Endothelial cell of umbilical vein (primary cell): ENCODE results near the gene TTLL9.

Experiments
- CTCF ChIP-seq, 2 donors: IDR thresholded peaks; 1 replicate in 1 of 2; 2 replicates in 1 of 2; pipeline ENCODE4 v1.5.1; 2011; ENCODE audit warnings: low read length in 2 of 2, mild to moderate bottlenecking in 2 of 2, moderate library complexity in 2 of 2, control low read depth in 1 of 2, inconsistent platforms in 1 of 2, low read depth in 1 of 2; ENCODE audit not compliant: insufficient read depth in 1 of 2; ENCODE audit errors: extremely low read depth in 1 of 2
- EZH2 ChIP-seq: IDR thresholded peaks from 2 replicates; pipeline ENCODE4 v1.6.1; 2012; ENCODE audit warnings: borderline replicate concordance, low read depth, mild to moderate bottlenecking, moderate library complexity, low read length, inconsistent platforms; ENCODE audit not compliant: severe bottlenecking
- FOS ChIP-seq: IDR thresholded peaks from 2 replicates; pipeline ENCODE4 v1.6.1; 2011; ENCODE audit warnings: mild to moderate bottlenecking, low read length, moderate library complexity, borderline replicate concordance; ENCODE audit not compliant: insufficient read depth
- JUN ChIP-seq: IDR thresholded peaks from 2 replicates; pipeline ENCODE4 v1.6.1; 2011; ENCODE audit warnings: borderline replicate concordance, low read depth; ENCODE audit not compliant: insufficient read length, insufficient read depth
- MAX ChIP-seq: IDR thresholded peaks from 2 replicates; pipeline ENCODE4 v1.6.1; 2011; ENCODE audit not compliant: insufficient read depth, insufficient read length
- MYC ChIP-seq: IDR thresholded peaks from one replicate; pipeline ENCODE4 v1.6.1; 2011; ENCODE audit warnings: mild to moderate bottlenecking, low read depth, low read length
- POLR2A ChIP-seq: IDR thresholded peaks from 2 replicates; pipeline ENCODE4 v1.6.1; 2012; ENCODE audit warnings: low read depth, mild to moderate bottlenecking, control low read depth, low read length
- POLR2AphosphoS5 ChIP-seq: IDR thresholded peaks from 2 replicates; pipeline ENCODE4 v1.6.1; 2012; ENCODE audit warnings: low read depth, mild to moderate bottlenecking, control low read depth, low read length, moderate library complexity; ENCODE audit not compliant: insufficient read depth

GRCh38 chr20:31925631-31926030 lies 55.2 kb downstream of the TTLL9 start:
- no peak for TF ChIP-seq JUN
- TF ChIP-seq CTCF (IDR thresholded peaks at IDR 0.05; ENCODE audit: extremely low read depth in 1 of 2, insufficient read depth in 1 of 2, low read depth in 1 of 2, low read length in 2 of 2), result no peak
- TF ChIP-seq POLR2A, result no peak
- no peak for TF ChIP-seq EZH2
- TF ChIP-seq POLR2AphosphoS5, result no peak
- TF ChIP-seq MAX, result no peak
- TF ChIP-seq FOS, result no peak
- TF ChIP-seq MYC, result no peak
